Measurements from ENCODE around the gene COBLL1.

The COBLL1 gene

DNA sequence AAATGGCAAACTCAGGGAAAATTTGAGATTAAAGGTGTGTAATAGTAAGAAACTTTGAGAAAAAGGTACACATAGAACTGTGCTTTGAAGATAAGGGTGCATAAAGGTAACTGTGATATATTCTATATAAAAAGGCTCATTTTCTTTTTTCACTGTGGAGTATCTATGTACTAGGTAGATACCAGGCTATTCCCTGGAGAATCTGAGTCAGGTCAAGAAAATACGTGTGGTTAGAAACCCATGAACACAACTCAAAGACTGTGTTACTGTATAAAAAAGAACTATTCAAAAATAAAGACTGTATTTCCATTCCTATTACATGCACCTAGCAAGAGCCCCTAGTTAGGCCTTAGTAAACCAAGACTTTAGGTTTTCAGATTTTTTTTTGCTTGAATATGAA, 120.2 kb downstream of the COBLL1 start:
- H3K27ac ChIP-seq: no peak overlapping the region
- TF ChIP-seq, protein P1, sequence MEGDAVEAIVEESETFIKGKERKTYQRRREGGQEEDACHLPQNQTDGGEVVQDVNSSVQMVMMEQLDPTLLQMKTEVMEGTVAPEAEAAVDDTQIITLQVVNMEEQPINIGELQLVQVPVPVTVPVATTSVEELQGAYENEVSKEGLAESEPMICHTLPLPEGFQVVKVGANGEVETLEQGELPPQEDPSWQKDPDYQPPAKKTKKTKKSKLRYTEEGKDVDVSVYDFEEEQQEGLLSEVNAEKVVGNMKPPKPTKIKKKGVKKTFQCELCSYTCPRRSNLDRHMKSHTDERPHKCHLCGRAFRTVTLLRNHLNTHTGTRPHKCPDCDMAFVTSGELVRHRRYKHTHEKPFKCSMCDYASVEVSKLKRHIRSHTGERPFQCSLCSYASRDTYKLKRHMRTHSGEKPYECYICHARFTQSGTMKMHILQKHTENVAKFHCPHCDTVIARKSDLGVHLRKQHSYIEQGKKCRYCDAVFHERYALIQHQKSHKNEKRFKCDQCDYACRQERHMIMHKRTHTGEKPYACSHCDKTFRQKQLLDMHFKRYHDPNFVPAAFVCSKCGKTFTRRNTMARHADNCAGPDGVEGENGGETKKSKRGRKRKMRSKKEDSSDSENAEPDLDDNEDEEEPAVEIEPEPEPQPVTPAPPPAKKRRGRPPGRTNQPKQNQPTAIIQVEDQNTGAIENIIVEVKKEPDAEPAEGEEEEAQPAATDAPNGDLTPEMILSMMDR (conservative IDR thresholded peaks at IDR 0.05; ENCODE audit: low read depth, low read length): no peak

DNA sequence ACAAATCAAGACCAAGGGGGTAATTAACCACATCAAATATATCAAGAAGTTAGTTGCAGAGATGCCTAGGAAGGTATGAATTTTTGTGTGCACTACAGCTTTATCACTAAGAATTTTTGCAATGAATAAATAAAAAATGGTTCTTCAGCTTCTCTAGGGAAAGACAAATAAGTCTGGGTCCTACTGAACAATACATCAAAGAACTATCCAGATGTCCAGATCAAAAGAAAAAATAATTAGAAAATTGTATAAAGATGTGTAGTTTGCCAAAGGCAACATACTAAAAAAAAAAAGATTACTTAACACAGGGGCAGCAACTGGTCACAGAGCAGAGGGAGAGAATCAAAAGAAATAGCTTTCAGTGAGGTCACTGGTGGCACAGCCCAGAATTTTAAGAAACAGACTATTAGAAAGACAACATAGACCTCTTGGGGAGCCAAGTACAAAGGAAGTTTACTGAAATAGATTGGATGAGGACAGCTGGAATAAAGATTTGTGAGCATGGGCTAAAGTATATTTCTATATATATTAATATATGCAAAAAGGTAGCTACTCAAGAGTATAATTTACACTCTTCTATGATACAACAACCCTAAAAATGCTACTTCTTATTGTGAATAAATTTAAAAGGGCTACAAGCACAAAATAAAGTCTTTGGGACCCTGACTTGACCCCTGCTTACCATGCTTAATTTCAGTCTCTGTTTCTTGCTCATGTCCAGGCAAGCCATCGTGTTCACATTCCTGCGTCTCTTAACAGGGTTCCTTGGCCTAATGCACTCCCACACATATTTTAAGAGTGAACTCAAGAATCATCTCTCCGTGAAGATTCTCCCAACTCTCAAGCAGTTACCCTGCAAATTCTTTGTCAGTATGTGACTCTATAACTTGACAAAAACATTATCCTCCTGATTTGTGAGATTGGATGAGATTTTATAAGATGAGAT, 121.4 kb downstream of the COBLL1 start:
- no peaks in the 10 kb centered on the region for H3K4me1 ChIP-seq (ENCODE audit: low read depth, poor library complexity, severe bottlenecking)
- no peaks in the 10 kb centered on the region for H4K20me1 ChIP-seq (ENCODE audit: insufficient read depth)
- H3K27me3 ChIP-seq (ENCODE audit: insufficient read depth, low read depth): no peaks in the 10 kb centered on the region
- TF ChIP-seq, protein P1 (conservative IDR thresholded peaks at IDR 0.05; ENCODE audit: low read depth, low read length): no peak
- H3K4me3 ChIP-seq (IDR thresholded peaks at IDR 0.05; ENCODE audit: insufficient read depth, low read depth, low read length): no peak overlapping the region
- no peaks in the 10 kb centered on the region for H3K79me2 ChIP-seq (ENCODE audit: insufficient read depth, low read depth)
- no peak overlapping the region for H3K4me2 ChIP-seq
- no peak overlapping the region for H2AFZ ChIP-seq (ENCODE audit: low read depth)
- no peaks in the 10 kb centered on the region for H3K36me3 ChIP-seq (ENCODE audit: insufficient read depth)
- no peak overlapping the region for H3K27ac ChIP-seq
- H3K9ac ChIP-seq: no peak overlapping the region

More for the DNA sequence above, 120.2 kb downstream of the COBLL1 start:
- H3K4me1 ChIP-seq (ENCODE audit: low read depth, poor library complexity, severe bottlenecking): no peaks in the 10 kb centered on the region
- H3K27me3 ChIP-seq (ENCODE audit: insufficient read depth, low read depth): no peaks in the 10 kb centered on the region
- H3K79me2 ChIP-seq (ENCODE audit: insufficient read depth, low read depth): no peaks in the 10 kb centered on the region
- no peak overlapping the region for H2AFZ ChIP-seq (ENCODE audit: low read depth)
- H3K4me3 ChIP-seq (IDR thresholded peaks at IDR 0.05; ENCODE audit: insufficient read depth, low read depth, low read length): no peak overlapping the region
- H4K20me1 ChIP-seq (ENCODE audit: insufficient read depth): no peaks in the 10 kb centered on the region
- H3K36me3 ChIP-seq (ENCODE audit: insufficient read depth): no peaks in the 10 kb centered on the region
- no peak overlapping the region for H3K9ac ChIP-seq
- no peak overlapping the region for H3K4me2 ChIP-seq

- H3K4me2 ChIP-seq: no peak overlapping the region
- no peak overlapping the region for H3K27ac ChIP-seq
- H2AFZ ChIP-seq (ENCODE audit: low read depth): no peak overlapping the region
- no peaks in the 10 kb centered on the region for H3K4me1 ChIP-seq (ENCODE audit: low read depth, poor library complexity, severe bottlenecking)
- no peak overlapping the region for H3K4me3 ChIP-seq (IDR thresholded peaks at IDR 0.05; ENCODE audit: insufficient read depth, low read depth, low read length)
- no peaks in the 10 kb centered on the region for H3K79me2 ChIP-seq (ENCODE audit: insufficient read depth, low read depth)
- H3K27me3 ChIP-seq (ENCODE audit: insufficient read depth, low read depth): no peaks in the 10 kb centered on the region
- H3K36me3 ChIP-seq (ENCODE audit: insufficient read depth): no peaks in the 10 kb centered on the region
- H4K20me1 ChIP-seq (ENCODE audit: insufficient read depth): no peaks in the 10 kb centered on the region
- TF ChIP-seq, protein P1 (conservative IDR thresholded peaks at IDR 0.05; ENCODE audit: low read depth, low read length): peak; percentile 76
- H3K9ac ChIP-seq: no peak overlapping the region
Observed at GRCh38 chr2:164717000-164717803, 124.4 kb downstream of the COBLL1 start.

GRCh38 chr2:164714471-164714870, 127.2 kb downstream of the COBLL1 start:
- no peak overlapping the region for H2AFZ ChIP-seq (ENCODE audit: low read depth)
- no peak overlapping the region for H3K4me3 ChIP-seq (IDR thresholded peaks at IDR 0.05; ENCODE audit: insufficient read depth, low read depth, low read length)
- H3K36me3 ChIP-seq (ENCODE audit: insufficient read depth): no peaks in the 10 kb centered on the region
- H3K4me1 ChIP-seq (ENCODE audit: low read depth, poor library complexity, severe bottlenecking): no peaks in the 10 kb centered on the region
- no peak overlapping the region for H3K27ac ChIP-seq
- H3K79me2 ChIP-seq (ENCODE audit: insufficient read depth, low read depth): no peaks in the 10 kb centered on the region
- no peak overlapping the region for H3K4me2 ChIP-seq
- H3K9ac ChIP-seq: no peak overlapping the region
- TF ChIP-seq, protein P1 (conservative IDR thresholded peaks at IDR 0.05; ENCODE audit: low read depth, low read length): no peak
- no peaks in the 10 kb centered on the region for H4K20me1 ChIP-seq (ENCODE audit: insufficient read depth)
- H3K27me3 ChIP-seq (ENCODE audit: insufficient read depth, low read depth): no peaks in the 10 kb centered on the region

Data from KMS-11 (cell line).